Measurements from ENCODE around the gene LAMTOR1. TPM values are rescaled to one million over a fixed set of nuclear protein-coding genes. Genes with fewer than 3 reads are reported as not detected.
A peak's percentile ranks its signal among the peaks of the same experiment; 100 is the strongest.

The LAMTOR1 gene
- total and polyA plus RNA-seq, 10 of the 15 experiments (the other 5 are each of a cell fraction or from before 2014, with no cell fraction given): 58.8 to 141 (median 110) TPM

DNA sequence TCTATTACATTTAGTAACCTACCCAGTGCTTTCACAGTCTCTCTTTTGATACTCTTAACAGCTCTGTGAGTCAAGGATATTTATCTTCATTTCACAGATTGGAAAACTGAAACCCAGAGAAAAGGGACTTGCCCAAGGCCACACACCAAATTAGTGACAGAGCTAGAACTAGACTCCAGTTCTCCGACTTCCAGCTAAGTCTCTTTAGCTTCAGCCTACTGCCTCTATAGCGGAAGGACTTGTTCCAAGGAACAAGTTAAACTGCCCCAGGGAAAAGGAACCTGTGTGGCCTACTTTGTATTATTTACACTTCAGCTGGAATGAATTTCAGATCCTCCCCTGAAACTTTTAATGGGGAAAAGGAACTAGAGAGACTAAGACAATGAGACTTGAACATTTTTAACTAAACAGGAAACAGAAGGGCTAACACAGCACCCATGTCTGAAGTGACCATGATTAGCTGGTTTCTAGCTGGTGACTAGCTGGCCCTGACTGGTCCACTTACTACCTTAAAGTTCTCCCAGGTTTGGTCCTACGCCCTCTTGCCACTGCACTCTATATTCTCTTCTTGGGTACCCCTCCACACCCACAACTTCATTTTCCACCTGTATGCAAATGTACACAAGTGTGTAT, 21.2 kb downstream of the LAMTOR1 start:
- POLR2A ChIA-PET: interaction anchor here (0.8 to 1.9 kb wide), 11 partner anchors 10 to 154 kb away, joined by 3 to 13 read pairs (median 4); partner anchors contain the start of genes ANAPC15 and XNDC1N

More for the DNA sequence above, 21.2 kb downstream of the LAMTOR1 start:
- Histone ChIP-seq H3K4me1 (ENCODE audit: control insufficient read depth, insufficient read depth, low read length) (peaks cover 16% of the 10 kb centered on the region), H3K27ac (ENCODE audit: control insufficient read depth, insufficient read depth) (no peak overlapping the region), H3K27me3 (replicated peaks in 1 of 2; ENCODE audit: control insufficient read depth in 2 of 2, insufficient read depth in 2 of 2, low read length in 1 of 2) (no peaks in the 10 kb centered on the region), H2AFZ (ENCODE audit: control insufficient read depth, low read depth, low read length) (peak overlapping the region; percentile 10; the same call in 1 of the 2 replicates), H3K4me2 (ENCODE audit: control insufficient read depth, insufficient read depth) (peak overlapping the region; percentile 89), H3K4me3 (no peak overlapping the region), H3K9me3 (replicated peaks; ENCODE audit: control insufficient read depth, insufficient read depth, low read length) (no peaks in the 10 kb centered on the region), H3K79me2 (ENCODE audit: control insufficient read depth, insufficient read depth, low read length) (peaks cover 30% of the 10 kb centered on the region), H3K9ac (ENCODE audit: control insufficient read depth, insufficient read depth, low read length) (no peak overlapping the region), H4K20me1 (ENCODE audit: control insufficient read depth, insufficient read depth) (no peaks in the 10 kb centered on the region), H3K36me3 (ENCODE audit: control insufficient read depth in 2 of 2, insufficient read depth in 2 of 2, low read length in 1 of 2) (no peaks in the 10 kb centered on the region)
- DNase-seq (ENCODE audit: low read depth, low spot score) (no peak), ATAC-seq (no peak), FAIRE-seq (no peak)
- ChIA-PET CTCF (interaction anchor here (0.7 to 2.4 kb wide), 18 partner anchors 9 to 353 kb away, joined by 3 to 49 read pairs (median 4); partner anchors contain the start of genes CLPB and IL18BP), RAD21 (ENCODE audit: unreplicated experiment) (interaction anchor here (0.6 to 2.4 kb wide), 6 partner anchors 9 to 349 kb away, joined by 3 to 16 read pairs (median 5); no protein-coding TSS in a partner anchor), SMC1A (ENCODE audit: uncharacterized antibody, unreplicated experiment) (interaction anchor here (0.9 to 3.5 kb wide), 17 partner anchors 9 to 349 kb away, joined by 3 to 30 read pairs (median 4); partner anchors contain the start of gene ANAPC15)
- intact Hi-C loops (cut with micrococcal nuclease; ENCODE audit: unreplicated experiment): loop anchor here (2.0 kb wide), 1 partner anchor 41 kb away; no protein-coding TSS in a partner anchor
- in situ Hi-C loops (cut with MboI): no loop called here
- no TSS peak for BruUV-seq (replicated peaks)
- TF ChIP-seq, protein P1, sequence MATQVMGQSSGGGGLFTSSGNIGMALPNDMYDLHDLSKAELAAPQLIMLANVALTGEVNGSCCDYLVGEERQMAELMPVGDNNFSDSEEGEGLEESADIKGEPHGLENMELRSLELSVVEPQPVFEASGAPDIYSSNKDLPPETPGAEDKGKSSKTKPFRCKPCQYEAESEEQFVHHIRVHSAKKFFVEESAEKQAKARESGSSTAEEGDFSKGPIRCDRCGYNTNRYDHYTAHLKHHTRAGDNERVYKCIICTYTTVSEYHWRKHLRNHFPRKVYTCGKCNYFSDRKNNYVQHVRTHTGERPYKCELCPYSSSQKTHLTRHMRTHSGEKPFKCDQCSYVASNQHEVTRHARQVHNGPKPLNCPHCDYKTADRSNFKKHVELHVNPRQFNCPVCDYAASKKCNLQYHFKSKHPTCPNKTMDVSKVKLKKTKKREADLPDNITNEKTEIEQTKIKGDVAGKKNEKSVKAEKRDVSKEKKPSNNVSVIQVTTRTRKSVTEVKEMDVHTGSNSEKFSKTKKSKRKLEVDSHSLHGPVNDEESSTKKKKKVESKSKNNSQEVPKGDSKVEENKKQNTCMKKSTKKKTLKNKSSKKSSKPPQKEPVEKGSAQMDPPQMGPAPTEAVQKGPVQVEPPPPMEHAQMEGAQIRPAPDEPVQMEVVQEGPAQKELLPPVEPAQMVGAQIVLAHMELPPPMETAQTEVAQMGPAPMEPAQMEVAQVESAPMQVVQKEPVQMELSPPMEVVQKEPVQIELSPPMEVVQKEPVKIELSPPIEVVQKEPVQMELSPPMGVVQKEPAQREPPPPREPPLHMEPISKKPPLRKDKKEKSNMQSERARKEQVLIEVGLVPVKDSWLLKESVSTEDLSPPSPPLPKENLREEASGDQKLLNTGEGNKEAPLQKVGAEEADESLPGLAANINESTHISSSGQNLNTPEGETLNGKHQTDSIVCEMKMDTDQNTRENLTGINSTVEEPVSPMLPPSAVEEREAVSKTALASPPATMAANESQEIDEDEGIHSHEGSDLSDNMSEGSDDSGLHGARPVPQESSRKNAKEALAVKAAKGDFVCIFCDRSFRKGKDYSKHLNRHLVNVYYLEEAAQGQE (IDR thresholded peaks at IDR 0.05; ENCODE audit: low read depth, low read length): no peak
- no peak for TF ChIP-seq RUNX3 (IDR thresholded peaks at IDR 0.05; ENCODE audit: low read length)
- no peak for TF ChIP-seq MTA3 (IDR thresholded peaks at IDR 0.05; ENCODE audit: borderline replicate concordance, low read length)
- no peak for TF ChIP-seq RFX5 (IDR thresholded peaks at IDR 0.05; ENCODE audit: low read depth, low read length)
- TF ChIP-seq, protein P2, sequence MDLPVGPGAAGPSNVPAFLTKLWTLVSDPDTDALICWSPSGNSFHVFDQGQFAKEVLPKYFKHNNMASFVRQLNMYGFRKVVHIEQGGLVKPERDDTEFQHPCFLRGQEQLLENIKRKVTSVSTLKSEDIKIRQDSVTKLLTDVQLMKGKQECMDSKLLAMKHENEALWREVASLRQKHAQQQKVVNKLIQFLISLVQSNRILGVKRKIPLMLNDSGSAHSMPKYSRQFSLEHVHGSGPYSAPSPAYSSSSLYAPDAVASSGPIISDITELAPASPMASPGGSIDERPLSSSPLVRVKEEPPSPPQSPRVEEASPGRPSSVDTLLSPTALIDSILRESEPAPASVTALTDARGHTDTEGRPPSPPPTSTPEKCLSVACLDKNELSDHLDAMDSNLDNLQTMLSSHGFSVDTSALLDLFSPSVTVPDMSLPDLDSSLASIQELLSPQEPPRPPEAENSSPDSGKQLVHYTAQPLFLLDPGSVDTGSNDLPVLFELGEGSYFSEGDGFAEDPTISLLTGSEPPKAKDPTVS (IDR thresholded peaks at IDR 0.05; ENCODE audit: low read depth, low read length): no peak
- TF ChIP-seq EED (IDR thresholded peaks at IDR 0.05; ENCODE audit: low read depth): no peak
- TF ChIP-seq, protein P3, sequence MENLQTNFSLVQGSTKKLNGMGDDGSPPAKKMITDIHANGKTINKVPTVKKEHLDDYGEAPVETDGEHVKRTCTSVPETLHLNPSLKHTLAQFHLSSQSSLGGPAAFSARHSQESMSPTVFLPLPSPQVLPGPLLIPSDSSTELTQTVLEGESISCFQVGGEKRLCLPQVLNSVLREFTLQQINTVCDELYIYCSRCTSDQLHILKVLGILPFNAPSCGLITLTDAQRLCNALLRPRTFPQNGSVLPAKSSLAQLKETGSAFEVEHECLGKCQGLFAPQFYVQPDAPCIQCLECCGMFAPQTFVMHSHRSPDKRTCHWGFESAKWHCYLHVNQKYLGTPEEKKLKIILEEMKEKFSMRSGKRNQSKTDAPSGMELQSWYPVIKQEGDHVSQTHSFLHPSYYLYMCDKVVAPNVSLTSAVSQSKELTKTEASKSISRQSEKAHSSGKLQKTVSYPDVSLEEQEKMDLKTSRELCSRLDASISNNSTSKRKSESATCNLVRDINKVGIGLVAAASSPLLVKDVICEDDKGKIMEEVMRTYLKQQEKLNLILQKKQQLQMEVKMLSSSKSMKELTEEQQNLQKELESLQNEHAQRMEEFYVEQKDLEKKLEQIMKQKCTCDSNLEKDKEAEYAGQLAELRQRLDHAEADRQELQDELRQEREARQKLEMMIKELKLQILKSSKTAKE (IDR thresholded peaks at IDR 0.05; ENCODE audit: low read depth, poor library complexity, severe bottlenecking): no peak
- TF ChIP-seq, protein P4, sequence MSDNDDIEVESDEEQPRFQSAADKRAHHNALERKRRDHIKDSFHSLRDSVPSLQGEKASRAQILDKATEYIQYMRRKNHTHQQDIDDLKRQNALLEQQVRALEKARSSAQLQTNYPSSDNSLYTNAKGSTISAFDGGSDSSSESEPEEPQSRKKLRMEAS (IDR thresholded peaks at IDR 0.05; ENCODE audit: low read depth, low read length): no peak
- no peak for TF ChIP-seq CREB1 (IDR thresholded peaks at IDR 0.05; ENCODE audit: low read depth)
- 96% methylated on average over 3 of the region's 3 CpGs for WGBS (ENCODE audit: insufficient coverage, insufficient replicate concordance, low lambda C conversion rate, missing lambda C conversion rate)
